GM13977 (cell line): ENCODE results near the gene OPRM1.

Experiments
- DNase-seq: peaks from one replicate; pipeline ENCODE4 v3.0.0; 2012; ENCODE audit warnings: low spot score
- CTCF ChIP-seq: IDR thresholded peaks from 2 replicates; pipeline ENCODE4 v1.5.1; 2012; ENCODE audit warnings: mild to moderate bottlenecking, control low read depth; ENCODE audit not compliant: insufficient read depth; ENCODE audit errors: extremely low read depth, missing control alignments
- in situ Hi-C: fragments of 300-500 bp; cut with MboI; formaldehyde crosslinking; loops from one replicate; pipeline ENCODE4 v1.12.0; 2022; ENCODE audit warnings: low sequenced_read_pairs, low pct_unique_long_range_greater_than_20kb, mixed read lengths, inconsistent platforms; ENCODE audit not compliant: unreplicated experiment

The OPRM1 gene

DNA sequence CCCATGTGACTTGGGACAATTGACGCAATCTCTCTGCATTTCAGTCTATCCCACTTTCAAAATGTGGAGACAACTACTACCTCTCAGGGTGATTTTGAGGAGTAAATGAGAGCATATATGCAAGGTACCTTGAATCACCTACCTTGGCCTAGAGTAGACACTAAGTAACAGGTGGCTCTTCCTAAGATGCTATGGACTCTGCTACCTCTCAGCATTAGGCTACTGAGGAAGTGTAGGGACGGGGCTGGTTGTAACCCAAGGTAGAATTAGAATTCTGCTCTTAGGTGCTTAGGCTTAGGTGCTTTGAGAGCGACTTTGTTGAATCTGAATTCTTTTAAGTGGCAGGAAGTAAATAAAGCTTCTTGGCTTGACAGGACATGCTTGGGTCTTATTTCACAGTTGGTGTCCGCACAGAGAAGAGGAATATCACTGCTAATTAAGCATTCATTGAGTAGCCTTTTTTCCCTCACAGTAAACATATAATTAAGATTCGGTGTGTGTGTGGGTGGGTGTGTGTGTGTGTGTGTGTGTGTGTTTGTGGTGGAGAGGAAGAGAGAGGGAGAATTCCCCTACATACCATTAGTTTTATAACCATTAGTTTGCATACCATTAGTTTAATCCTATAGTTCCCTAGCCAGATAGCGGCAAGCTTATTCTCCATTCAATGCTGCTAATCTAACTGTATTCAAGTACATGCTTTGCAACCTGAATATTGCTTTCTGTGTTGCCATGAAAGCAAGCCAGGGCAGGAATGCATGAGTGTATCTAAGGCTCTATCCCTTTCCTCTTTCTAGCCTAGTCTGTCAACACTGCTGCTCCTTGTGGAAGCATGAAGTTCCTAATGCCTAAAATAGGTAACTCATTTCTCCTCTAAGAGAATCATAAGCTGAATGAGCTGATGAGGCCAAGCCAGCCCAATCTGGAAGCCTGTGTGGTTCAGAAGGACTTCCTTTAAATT is 205.0 kb downstream of the OPRM1 start:
- in situ Hi-C loops, result no loop called here
- DNase-seq, result no peak
- no peak for TF ChIP-seq CTCF

GRCh38 chr6:154245506-154245905 is 206.5 kb downstream of the OPRM1 start:
- TF ChIP-seq CTCF, result no peak
- DNase-seq, result no peak
- in situ Hi-C loops, result no loop called here

DNA sequence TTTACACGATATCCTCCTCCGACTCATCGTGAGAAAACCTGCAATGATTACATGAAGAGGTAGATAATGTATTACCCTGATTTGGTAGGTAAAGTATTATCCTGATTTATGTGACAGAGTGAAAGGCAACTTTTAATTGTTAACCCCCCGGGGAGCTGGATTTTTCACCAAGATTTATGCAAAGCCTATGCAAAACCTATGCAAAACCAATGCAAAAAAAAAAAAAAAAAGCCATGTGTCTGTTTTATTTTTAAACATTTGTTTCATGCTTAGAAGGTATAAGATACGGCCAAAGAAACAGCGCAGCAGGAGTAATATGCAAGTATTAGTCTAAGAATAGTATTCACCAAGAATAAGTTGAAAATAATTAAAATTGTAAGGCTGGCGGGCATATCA is 207.7 kb downstream of the OPRM1 start:
- in situ Hi-C loops, result no loop called here
- no peak for TF ChIP-seq CTCF
- DNase-seq, result no peak

DNA sequence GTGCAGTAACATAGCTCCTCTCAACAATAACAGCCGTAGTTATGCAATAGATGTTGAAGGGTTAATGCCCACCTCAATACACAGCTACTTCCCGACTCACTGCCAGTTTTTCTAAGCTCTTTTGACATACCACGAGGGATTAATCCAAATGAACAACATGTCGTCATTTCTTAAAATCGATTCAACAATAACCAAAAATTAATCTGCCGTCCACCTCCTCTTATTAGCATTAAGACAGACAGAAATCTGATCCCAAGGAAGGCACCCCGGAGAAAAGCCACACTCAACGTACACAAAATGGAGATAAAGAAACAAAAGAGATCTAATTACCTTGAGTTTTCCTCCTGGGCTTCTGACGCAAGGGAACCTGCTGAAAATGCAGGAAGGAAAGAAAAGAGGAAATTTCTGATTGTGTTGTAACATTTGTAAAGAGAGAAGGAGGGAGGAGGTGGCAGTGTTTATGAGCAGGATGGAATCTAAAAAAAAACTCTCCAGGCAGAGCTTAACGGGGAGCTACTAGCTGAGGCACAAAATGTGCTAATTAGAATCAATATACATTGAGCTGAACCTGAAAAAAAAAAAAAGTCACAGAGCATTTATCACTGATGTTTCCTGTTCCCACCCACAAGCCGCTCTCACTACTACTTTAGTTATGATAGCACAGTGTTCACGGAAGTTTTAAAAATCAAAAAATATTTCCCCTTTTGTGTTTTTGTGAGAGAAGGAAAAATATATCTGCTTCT is 208.2 kb downstream of the OPRM1 start:
- DNase-seq, result no peak
- no peak for TF ChIP-seq CTCF
- in situ Hi-C loops, result no loop called here

- in situ Hi-C loops, result no loop called here
- no peak for TF ChIP-seq CTCF
- peak; percentile 32 for DNase-seq
Measured at GRCh38 chr6:154249499-154250298, 210.7 kb downstream of the OPRM1 start.

GRCh38 chr6:154251116-154251515 is 212.1 kb downstream of the OPRM1 start:
- TF ChIP-seq CTCF, result no peak
- DNase-seq, result no peak
- in situ Hi-C loops, result no loop called here
